ENCODE measurements around the gene MAD1L1.

The MAD1L1 gene

GRCh38 chr7:1942941-1943289 lies 289.8 kb downstream of the MAD1L1 start:
- no peaks in the 10 kb centered on the region for H3K9me2 ChIP-seq (replicated peaks; ENCODE audit: insufficient read depth, low read length)
- H3F3A ChIP-seq (ENCODE audit: insufficient read depth): no peaks in the 10 kb centered on the region
- no peak overlapping the region for H3K9ac ChIP-seq (ENCODE audit: low read length)
- no peak overlapping the region for H2AFZ ChIP-seq (ENCODE audit: low read depth, low read length, severe bottlenecking)
- no peaks in the 10 kb centered on the region for H3K79me2 ChIP-seq (ENCODE audit: insufficient read depth, low read length)
- no peak overlapping the region for H3K27ac ChIP-seq (ENCODE audit: low read depth, low read length)
- H3K9me3 ChIP-seq (ENCODE audit: insufficient read depth, low read length): no peaks in the 10 kb centered on the region
- no peaks in the 10 kb centered on the region for H3K27me3 ChIP-seq (ENCODE audit: low read length)
- H3K4me2 ChIP-seq (ENCODE audit: low read depth, low read length, poor library complexity, severe bottlenecking): no peak overlapping the region
- H3K36me3 ChIP-seq (ENCODE audit: low read length): no peaks in the 10 kb centered on the region
- H3K4me3 ChIP-seq (ENCODE audit: insufficient read depth, low read length, poor library complexity, severe bottlenecking): no peak overlapping the region
- H4K20me1 ChIP-seq (ENCODE audit: low read depth, low read length): no peaks in the 10 kb centered on the region
- TF ChIP-seq CTCF (IDR thresholded peaks at IDR 0.05; ENCODE audit: insufficient read depth, low read length, poor library complexity, severe bottlenecking): no peak
- TF ChIP-seq EZH2phosphoT487 (conservative IDR thresholded peaks at IDR 0.05; ENCODE audit: low read length): no peak

GRCh38 chr7:1942243-1942940 lies 290.4 kb downstream of the MAD1L1 start:
- H3K9me3 ChIP-seq (ENCODE audit: insufficient read depth, low read length): no peaks in the 10 kb centered on the region
- no peak overlapping the region for H3K9ac ChIP-seq (ENCODE audit: low read length)
- no peaks in the 10 kb centered on the region for H3K9me2 ChIP-seq (replicated peaks; ENCODE audit: insufficient read depth, low read length)
- H4K20me1 ChIP-seq (ENCODE audit: low read depth, low read length): no peaks in the 10 kb centered on the region
- no peak overlapping the region for H3K27ac ChIP-seq (ENCODE audit: low read depth, low read length)
- no peak overlapping the region for H3K4me3 ChIP-seq (ENCODE audit: insufficient read depth, low read length, poor library complexity, severe bottlenecking)
- H3K4me2 ChIP-seq (ENCODE audit: low read depth, low read length, poor library complexity, severe bottlenecking): no peak overlapping the region
- H2AFZ ChIP-seq (ENCODE audit: low read depth, low read length, severe bottlenecking): no peak overlapping the region
- TF ChIP-seq CTCF (IDR thresholded peaks at IDR 0.05; ENCODE audit: insufficient read depth, low read length, poor library complexity, severe bottlenecking) (no peak), EZH2phosphoT487 (conservative IDR thresholded peaks at IDR 0.05; ENCODE audit: low read length) (no peak)
- H3K79me2 ChIP-seq (ENCODE audit: insufficient read depth, low read length): no peaks in the 10 kb centered on the region
- H3K27me3 ChIP-seq (ENCODE audit: low read length): no peaks in the 10 kb centered on the region
- H3K36me3 ChIP-seq (ENCODE audit: low read length): no peaks in the 10 kb centered on the region
- no peaks in the 10 kb centered on the region for H3F3A ChIP-seq (ENCODE audit: insufficient read depth)

GRCh38 chr7:1941464-1942242 lies 291.1 kb downstream of the MAD1L1 start:
- no peak overlapping the region for H3K4me2 ChIP-seq (ENCODE audit: low read depth, low read length, poor library complexity, severe bottlenecking)
- H3K27me3 ChIP-seq (ENCODE audit: low read length): no peaks in the 10 kb centered on the region
- H3K4me3 ChIP-seq (ENCODE audit: insufficient read depth, low read length, poor library complexity, severe bottlenecking): no peak overlapping the region
- no peak overlapping the region for H3K27ac ChIP-seq (ENCODE audit: low read depth, low read length)
- no peaks in the 10 kb centered on the region for H3K79me2 ChIP-seq (ENCODE audit: insufficient read depth, low read length)
- no peaks in the 10 kb centered on the region for H3K9me2 ChIP-seq (replicated peaks; ENCODE audit: insufficient read depth, low read length)
- no peak overlapping the region for H3K9ac ChIP-seq (ENCODE audit: low read length)
- H4K20me1 ChIP-seq (ENCODE audit: low read depth, low read length): no peaks in the 10 kb centered on the region
- no peak overlapping the region for H2AFZ ChIP-seq (ENCODE audit: low read depth, low read length, severe bottlenecking)
- TF ChIP-seq CTCF (IDR thresholded peaks at IDR 0.05; ENCODE audit: insufficient read depth, low read length, poor library complexity, severe bottlenecking): no peak
- TF ChIP-seq EZH2phosphoT487 (conservative IDR thresholded peaks at IDR 0.05; ENCODE audit: low read length): no peak
- H3K36me3 ChIP-seq (ENCODE audit: low read length): no peaks in the 10 kb centered on the region
- no peaks in the 10 kb centered on the region for H3F3A ChIP-seq (ENCODE audit: insufficient read depth)
- no peaks in the 10 kb centered on the region for H3K9me3 ChIP-seq (ENCODE audit: insufficient read depth, low read length)
